Measurements from ENCODE around the gene ZACN. TPM values are rescaled to one million over a fixed set of nuclear protein-coding genes. Genes with fewer than 3 reads are reported as not detected.

ZACN gene
- total and polyA plus RNA-seq, 12 donors: 0.06 to 3.3 (median 0.19) TPM; not detected in 7

GRCh38 chr17:76050538-76051467 is 28.2 kb upstream of the ZACN start:
- peaks cover 0 to 93% of the 10 kb centered on the region in 2 donors for H3K36me3 ChIP-seq (replicated peaks in 1 of 2)
- H3K27ac ChIP-seq: no peak overlapping the region
- no peaks in the 10 kb centered on the region for H3K9me3 ChIP-seq (replicated peaks in 1 of 3)
- intact Hi-C loops (cut with DNase I): no loop called here
- H3K4me3 ChIP-seq: no peak overlapping the region
- DNase-seq: no peak
- no peaks in the 10 kb centered on the region for H3K27me3 ChIP-seq
- no peaks in the 10 kb centered on the region for H3K4me1 ChIP-seq (replicated peaks in 1 of 2)
- TF ChIP-seq, protein P1, sequence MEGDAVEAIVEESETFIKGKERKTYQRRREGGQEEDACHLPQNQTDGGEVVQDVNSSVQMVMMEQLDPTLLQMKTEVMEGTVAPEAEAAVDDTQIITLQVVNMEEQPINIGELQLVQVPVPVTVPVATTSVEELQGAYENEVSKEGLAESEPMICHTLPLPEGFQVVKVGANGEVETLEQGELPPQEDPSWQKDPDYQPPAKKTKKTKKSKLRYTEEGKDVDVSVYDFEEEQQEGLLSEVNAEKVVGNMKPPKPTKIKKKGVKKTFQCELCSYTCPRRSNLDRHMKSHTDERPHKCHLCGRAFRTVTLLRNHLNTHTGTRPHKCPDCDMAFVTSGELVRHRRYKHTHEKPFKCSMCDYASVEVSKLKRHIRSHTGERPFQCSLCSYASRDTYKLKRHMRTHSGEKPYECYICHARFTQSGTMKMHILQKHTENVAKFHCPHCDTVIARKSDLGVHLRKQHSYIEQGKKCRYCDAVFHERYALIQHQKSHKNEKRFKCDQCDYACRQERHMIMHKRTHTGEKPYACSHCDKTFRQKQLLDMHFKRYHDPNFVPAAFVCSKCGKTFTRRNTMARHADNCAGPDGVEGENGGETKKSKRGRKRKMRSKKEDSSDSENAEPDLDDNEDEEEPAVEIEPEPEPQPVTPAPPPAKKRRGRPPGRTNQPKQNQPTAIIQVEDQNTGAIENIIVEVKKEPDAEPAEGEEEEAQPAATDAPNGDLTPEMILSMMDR (IDR thresholded peaks at IDR 0.05): no peak
- TF ChIP-seq POLR2A (IDR thresholded peaks at IDR 0.05): no peak
- 81 to 83% (median 82%) methylated on average over 11 of the region's 11 CpGs for WGBS, 4 donors

DNA sequence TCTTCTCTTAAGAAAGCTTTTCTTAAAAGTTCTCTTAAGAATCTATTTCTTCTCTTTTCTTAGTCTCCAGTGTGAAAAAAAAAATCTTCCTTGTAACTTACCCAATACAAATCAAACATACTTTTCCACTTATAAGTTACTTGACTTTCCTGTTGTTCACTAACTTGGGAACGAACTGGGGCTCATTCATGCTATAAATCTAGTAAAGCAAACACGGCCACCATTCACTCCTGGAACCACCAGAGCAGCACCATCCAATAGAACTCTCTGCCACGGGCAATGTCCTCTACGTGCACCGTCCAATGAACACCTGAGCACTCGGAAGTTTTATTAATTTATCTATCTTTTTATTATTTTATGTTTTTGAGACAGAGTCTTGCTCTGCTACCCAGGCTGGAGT is 27.4 kb upstream of the ZACN start:
- no peak for DNase-seq

GRCh38 chr17:76053246-76054111 is 25.5 kb upstream of the ZACN start:
- H3K27ac ChIP-seq: no peak overlapping the region
- H3K4me3 ChIP-seq: no peak overlapping the region
- no peaks in the 10 kb centered on the region for H3K27me3 ChIP-seq
- TF ChIP-seq, protein P1 (IDR thresholded peaks at IDR 0.05): no peak
- TF ChIP-seq POLR2A (IDR thresholded peaks at IDR 0.05): no peak
- 78 to 85% (median 81%) methylated on average over 17 of the region's 17 CpGs for WGBS, 4 donors
- no peaks in the 10 kb centered on the region for H3K4me1 ChIP-seq (replicated peaks in 1 of 2)
- no peaks in the 10 kb centered on the region for H3K9me3 ChIP-seq (replicated peaks in 1 of 3)
- peaks cover 0 to 93% of the 10 kb centered on the region in 2 donors for H3K36me3 ChIP-seq (replicated peaks in 1 of 2)
- DNase-seq: no peak
- intact Hi-C loops (cut with DNase I): no loop called here

More for the DNA sequence above, 27.4 kb upstream of the ZACN start:
- no peaks in the 10 kb centered on the region for H3K4me1 ChIP-seq (replicated peaks in 1 of 2)
- H3K27me3 ChIP-seq: no peaks in the 10 kb centered on the region
- no peak for TF ChIP-seq POLR2A (IDR thresholded peaks at IDR 0.05)
- TF ChIP-seq, protein P1 (IDR thresholded peaks at IDR 0.05): no peak
- intact Hi-C loops (cut with DNase I): no loop called here
- WGBS, 4 donors: 85 to 89% (median 89%) methylated on average over 6 of the region's 6 CpGs
- H3K9me3 ChIP-seq (replicated peaks in 1 of 3): no peaks in the 10 kb centered on the region
- no peak overlapping the region for H3K27ac ChIP-seq
- H3K4me3 ChIP-seq: no peak overlapping the region
- H3K36me3 ChIP-seq (replicated peaks in 1 of 2): peaks cover 0 to 93% of the 10 kb centered on the region in 2 donors

GRCh38 chr17:76054112-76054476 is 24.9 kb upstream of the ZACN start:
- H3K4me3 ChIP-seq: no peak overlapping the region
- 96 to 100% (median 97%) methylated on average over 4 of the region's 4 CpGs for WGBS, 4 donors
- TF ChIP-seq, protein P1 (IDR thresholded peaks at IDR 0.05): no peak
- no peak for TF ChIP-seq POLR2A (IDR thresholded peaks at IDR 0.05)
- no peak for DNase-seq
- no peaks in the 10 kb centered on the region for H3K27me3 ChIP-seq
- H3K36me3 ChIP-seq (replicated peaks in 1 of 2): peaks cover 0 to 93% of the 10 kb centered on the region in 2 donors
- intact Hi-C loops (cut with DNase I): no loop called here
- no peaks in the 10 kb centered on the region for H3K4me1 ChIP-seq (replicated peaks in 1 of 2)
- H3K27ac ChIP-seq: no peak overlapping the region
- no peaks in the 10 kb centered on the region for H3K9me3 ChIP-seq (replicated peaks in 1 of 3)
